Mesenchymal stem cell (in vitro differentiated cells and primary cell): Measurements from ENCODE around the gene ZNF610. TPM values are rescaled to one million over a fixed set of nuclear protein-coding genes. Genes with fewer than 3 reads are reported as not detected.
"Not testable (repeated sequence)": the region's sequence is repeated elsewhere in the genome, so short reads cannot be mapped to it uniquely, and the experiment has no call there.

ENCODE experiments used
- DNase-seq: peaks from one replicate; pipeline ENCODE4 v3.0.0-alpha.2; 2013
- H2AFZ ChIP-seq: one replicate; pipeline ENCODE4 v1.6.1; 2013; ENCODE audit warnings: low read depth, mild to moderate bottlenecking, control low read depth, inconsistent platforms, low read length, moderate library complexity
- H2AK5ac ChIP-seq: 2 replicates; pipeline ENCODE4 v1.6.1; 2013; ENCODE audit warnings: low read length, moderate library complexity, mild to moderate bottlenecking, inconsistent platforms; ENCODE audit not compliant: severe bottlenecking
- H2BK120ac ChIP-seq: one replicate; pipeline ENCODE4 v1.6.1; 2013; ENCODE audit warnings: low read depth, mild to moderate bottlenecking, inconsistent platforms, low read length, moderate library complexity
- H2BK12ac ChIP-seq, 2 experiments: one replicate each; pipeline ENCODE4 v1.6.1; 2013; ENCODE audit warnings: inconsistent platforms in 2 of 2, low read length in 2 of 2, mild to moderate bottlenecking in 2 of 2, moderate library complexity in 2 of 2, control low read depth in 1 of 2
- H2BK15ac ChIP-seq: one replicate; pipeline ENCODE4 v1.6.1; 2013; ENCODE audit warnings: mild to moderate bottlenecking, low read depth, inconsistent platforms; ENCODE audit not compliant: poor library complexity, severe bottlenecking
- H2BK5ac ChIP-seq: 2 replicates; pipeline ENCODE4 v1.6.1; 2013; ENCODE audit warnings: low read depth, mild to moderate bottlenecking, low read length, control low read depth, inconsistent platforms; ENCODE audit not compliant: poor library complexity, severe bottlenecking
- H3K14ac ChIP-seq, 2 experiments: one replicate each; pipeline ENCODE4 v1.6.1; 2013; ENCODE audit warnings: inconsistent platforms in 2 of 2, low read length in 2 of 2, control low read depth in 1 of 2, mild to moderate bottlenecking in 1 of 2, moderate library complexity in 1 of 2
- H3K18ac ChIP-seq, 2 experiments: one replicate each; pipeline ENCODE4 v1.6.1; 2013; ENCODE audit warnings: inconsistent platforms in 2 of 2, low read length in 2 of 2, control low read depth in 1 of 2, low read depth in 1 of 2, mild to moderate bottlenecking in 1 of 2
- H3K23ac ChIP-seq, 2 experiments: one replicate each; pipeline ENCODE4 v1.6.1; 2013; ENCODE audit warnings: inconsistent platforms in 2 of 2, low read length in 2 of 2, mild to moderate bottlenecking in 2 of 2, moderate library complexity in 2 of 2, control low read depth in 1 of 2
- H3K27ac ChIP-seq: 2 replicates; pipeline ENCODE4 v1.5.1; 2013; ENCODE audit warnings: mild to moderate bottlenecking, moderate library complexity, low read length, control low read depth, inconsistent platforms; ENCODE audit not compliant: poor library complexity, severe bottlenecking
- H3K27me3 ChIP-seq, 2 experiments: 2 replicates each; pipeline versions ENCODE4 v1.6.1 to v1.7.0; 2013; ENCODE audit warnings: low read length in 2 of 2, mild to moderate bottlenecking in 2 of 2, moderate library complexity in 2 of 2, control low read depth in 1 of 2, inconsistent platforms in 1 of 2; ENCODE audit not compliant: control insufficient read depth in 1 of 2, insufficient read depth in 1 of 2
- H3K36me3 ChIP-seq, 2 experiments: 2 replicates each; pipeline versions ENCODE4 v1.6.1 to v1.7.0; 2013; ENCODE audit warnings: low read length in 2 of 2, control low read depth in 1 of 2, inconsistent platforms in 1 of 2, low read depth in 1 of 2, mild to moderate bottlenecking in 1 of 2; ENCODE audit not compliant: insufficient read depth in 2 of 2, control insufficient read depth in 1 of 2
- H3K4ac ChIP-seq, 2 experiments: one replicate each; pipeline ENCODE4 v1.6.1; 2013; ENCODE audit warnings: inconsistent platforms in 2 of 2, low read length in 2 of 2, mild to moderate bottlenecking in 2 of 2, moderate library complexity in 2 of 2, control low read depth in 1 of 2, low read depth in 1 of 2
- H3K4me1 ChIP-seq: 2 replicates; pipeline ENCODE4 v1.6.1; 2013; ENCODE audit warnings: low read depth, low read length, control low read depth; ENCODE audit not compliant: control insufficient read depth, insufficient read depth
- H3K4me2 ChIP-seq: 2 replicates; pipeline ENCODE4 v1.6.1; 2013; ENCODE audit warnings: low read length, mild to moderate bottlenecking, inconsistent platforms; ENCODE audit not compliant: poor library complexity, severe bottlenecking
- H3K4me3 ChIP-seq, 2 experiments: 2 replicates each; pipeline versions ENCODE4 v1.5.1 to v1.7.0; 2013; ENCODE audit warnings: low read length in 2 of 2, mild to moderate bottlenecking in 2 of 2, control low read depth in 1 of 2, low read depth in 1 of 2; ENCODE audit not compliant: insufficient read depth in 1 of 2
- H3K79me1 ChIP-seq: replicated peaks from 2 replicates; pipeline ENCODE4 v1.6.1; 2013; ENCODE audit warnings: mild to moderate bottlenecking, control low read depth, low read length, inconsistent platforms; ENCODE audit not compliant: poor library complexity, severe bottlenecking
- H3K9ac ChIP-seq: 2 replicates; pipeline ENCODE4 v1.7.0; 2013; ENCODE audit warnings: mild to moderate bottlenecking, low read length, moderate library complexity
- H3K9me3 ChIP-seq: 2 replicates; pipeline ENCODE4 v1.7.0; 2013; ENCODE audit warnings: mild to moderate bottlenecking, low read length; ENCODE audit not compliant: control insufficient read depth
- H4K8ac ChIP-seq: one replicate; pipeline ENCODE4 v1.6.1; 2013; ENCODE audit warnings: inconsistent platforms, mild to moderate bottlenecking, low read length, moderate library complexity
- H4K91ac ChIP-seq: one replicate; pipeline ENCODE4 v1.6.1; 2013; ENCODE audit warnings: mild to moderate bottlenecking, low read length, inconsistent platforms
- WGBS: methylation state at CpG from one replicate; pipeline ENCODE4 v1.1.7; 2013; ENCODE audit warnings: mixed read lengths; 5-methylcytosine and 5-hydroxymethylcytosine counted together
- polyA plus RNA-seq, 2 experiments: library from polyadenylated mRNA; stranded (reverse); fragments of 200-250 nt; gene quantifications; one replicate each; pipeline ENCODE4 v1.2.3, GENCODE V29; 2013

The ZNF610 gene
- 3.1 TPM for polyA plus RNA-seq (2013, experiment 1 of 2)
- polyA plus RNA-seq (2013, experiment 2 of 2), result 3.4 TPM

DNA sequence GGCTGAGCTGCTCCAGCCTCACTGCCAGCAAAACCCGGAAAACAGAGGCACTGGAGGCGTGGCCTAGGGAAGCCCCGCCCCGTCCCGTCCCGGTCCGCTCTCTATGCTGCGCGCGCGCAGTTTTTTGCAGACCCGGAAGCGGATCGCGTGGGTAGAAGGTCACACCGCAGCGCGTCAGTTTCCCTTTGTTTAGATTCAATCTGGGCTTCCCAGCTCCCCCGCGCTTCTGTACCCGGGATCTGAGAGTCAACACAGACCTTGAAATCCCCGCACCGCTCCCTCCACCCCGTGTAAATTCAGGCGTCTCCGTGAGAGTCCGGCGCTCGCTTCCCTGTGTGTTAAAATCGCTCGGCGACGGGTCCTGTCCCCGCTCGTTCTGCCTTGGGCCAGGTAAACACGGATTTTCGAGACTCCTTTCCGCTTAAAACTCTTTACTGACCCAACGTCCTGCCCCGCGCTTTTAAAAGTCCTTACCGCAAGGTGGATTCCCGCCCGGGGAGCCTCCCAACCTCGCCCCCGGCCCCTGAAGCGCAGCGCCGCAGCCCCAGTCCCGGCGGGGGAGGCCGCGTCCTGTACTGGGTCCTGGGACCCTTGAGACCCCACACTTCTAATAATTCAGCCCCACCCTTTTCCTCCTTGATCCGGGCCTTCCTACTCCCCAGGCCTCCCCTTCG lies at the start of gene ZNF610:
Gene ZNF610, plus strand, starts transcription at position 127 of the 674 bp plus-strand sequence. CDS start 12,930 bp downstream, outside the sequence.
- peaks cover 4 to 17% of the 10 kb centered on the region in 2 experiments for H3K36me3 ChIP-seq
- no peaks in the 10 kb centered on the region for H3K27me3 ChIP-seq
- no peak within 1 kb of the TSS for H3K23ac ChIP-seq
- peaks cover 12% of the 10 kb centered on the region for H3K79me1 ChIP-seq
- peak within 1 kb of the TSS; percentile 97 for H2AFZ ChIP-seq
- H3K4me1 ChIP-seq, result peaks cover 7% of the 10 kb centered on the region
- peak within 1 kb of the TSS; percentile 89 for H4K91ac ChIP-seq
- peak within 1 kb of the TSS; percentile 49 for H3K27ac ChIP-seq
- H4K8ac ChIP-seq, result peak within 1 kb of the TSS; percentile 99
- H3K4me3 ChIP-seq, result peak within 1 kb of the TSS; percentile 85 to 87
- WGBS, result 2% methylated on average over 54 of the region's 55 CpGs
- H2BK15ac ChIP-seq, result peak within 1 kb of the TSS; percentile 48
- H3K4me2 ChIP-seq, result peak within 1 kb of the TSS; percentile 94
- H2BK5ac ChIP-seq, result peak within 1 kb of the TSS; percentile 35
- DNase-seq, result peak; percentile 87
- peak within 1 kb of the TSS; percentile 15 for H2BK120ac ChIP-seq
- no peak within 1 kb of the TSS for H2AK5ac ChIP-seq
- H3K18ac ChIP-seq, result peak within 1 kb of the TSS; percentile 56 to 97
- H3K4ac ChIP-seq, result peak within 1 kb of the TSS; percentile 56 to 92
- H3K9ac ChIP-seq, result peak within 1 kb of the TSS; percentile 98
- no peak within 1 kb of the TSS for H2BK12ac ChIP-seq
- H3K14ac ChIP-seq, result peak within 1 kb of the TSS; percentile 5 to 53
- H3K9me3 ChIP-seq, result peaks cover 36% of the 10 kb centered on the region

DNA sequence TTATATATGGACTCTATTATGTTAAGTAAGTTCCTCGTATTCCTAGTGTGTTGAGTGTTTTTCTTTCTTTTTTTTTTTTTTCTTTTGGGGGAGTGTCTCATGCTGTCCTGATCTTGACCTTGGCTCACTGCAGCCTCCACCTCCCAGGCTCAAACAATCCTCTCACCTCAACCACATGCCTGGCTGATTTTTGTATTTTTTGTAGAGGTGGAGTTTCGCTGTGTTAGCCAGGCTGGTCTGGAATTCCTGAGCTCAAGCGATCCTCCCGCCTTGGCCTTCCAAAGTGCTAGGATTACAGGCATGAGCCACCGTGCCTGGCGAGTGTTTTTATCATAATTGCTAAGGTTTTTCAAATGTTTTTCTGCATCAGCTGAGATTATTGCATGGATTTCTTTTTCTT lies 49.8 kb upstream of the ZNF610 start:
- Histone ChIP-seq H3K36me3 (peaks cover 59 to 83% of the 10 kb centered on the region in 2 experiments), H3K14ac (no peak overlapping the region), H3K23ac (no peak overlapping the region), H3K27me3 (no peaks in the 10 kb centered on the region), H3K4me3 (no peak overlapping the region), H2BK5ac (no peak overlapping the region), H3K18ac (no peak overlapping the region), H2BK15ac (no peak overlapping the region), H2BK12ac (no peak overlapping the region), H4K91ac (no peak overlapping the region), H3K9me3 (peaks cover 46% of the 10 kb centered on the region), H3K4me1 (no peaks in the 10 kb centered on the region), H2AK5ac (no peak overlapping the region), H3K4me2 (no peak overlapping the region), H3K27ac (no peak overlapping the region), H3K9ac (no peak overlapping the region), H3K4ac (no peak overlapping the region), H3K79me1 (peaks cover 34% of the 10 kb centered on the region), H4K8ac (no peak overlapping the region), H2AFZ (no peak overlapping the region), H2BK120ac (no peak overlapping the region)
- DNase-seq, result no peak
- 99% methylated on average over 5 of the region's 6 CpGs for WGBS

DNA sequence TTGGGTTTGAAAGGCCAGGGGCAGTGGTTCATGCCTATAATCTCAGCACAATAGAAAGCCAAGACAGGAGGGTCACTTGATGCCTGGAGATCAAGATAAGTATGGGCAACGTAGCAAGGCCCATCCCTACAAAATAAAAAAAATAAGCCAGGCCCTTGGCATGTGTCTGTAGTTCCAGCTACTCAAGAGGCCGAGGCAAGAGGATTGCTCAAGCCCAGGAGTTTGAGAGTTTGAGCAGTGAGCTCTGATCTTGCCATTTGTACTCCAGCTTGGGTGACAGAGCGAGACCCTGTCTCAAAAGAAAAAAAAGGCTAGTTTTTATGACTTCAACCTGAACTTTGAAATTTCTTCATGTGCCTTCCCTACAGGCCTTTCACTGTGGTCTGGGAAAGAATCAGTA lies 44.3 kb upstream of the ZNF610 start:
- no peak overlapping the region for H3K14ac ChIP-seq
- H4K91ac ChIP-seq, result no peak overlapping the region
- H3K36me3 ChIP-seq, result peaks cover 39 to 44% of the 10 kb centered on the region in 2 experiments
- H3K9me3 ChIP-seq, result peaks cover 25% of the 10 kb centered on the region
- no peaks in the 10 kb centered on the region for H3K4me1 ChIP-seq
- H2BK120ac ChIP-seq, result no peak overlapping the region
- no peak overlapping the region for H3K18ac ChIP-seq
- DNase-seq, result no peak
- H3K9ac ChIP-seq, result no peak overlapping the region
- H3K79me1 ChIP-seq, result peaks cover 20% of the 10 kb centered on the region
- H2BK15ac ChIP-seq, result no peak overlapping the region
- 96% methylated on average over 3 of the region's 3 CpGs for WGBS
- no peak overlapping the region for H3K27ac ChIP-seq
- H3K4me2 ChIP-seq, result no peak overlapping the region
- no peak overlapping the region for H2AFZ ChIP-seq
- H2BK12ac ChIP-seq, result no peak overlapping the region
- no peaks in the 10 kb centered on the region for H3K27me3 ChIP-seq
- H3K4me3 ChIP-seq, result no peak overlapping the region
- no peak overlapping the region for H4K8ac ChIP-seq
- H3K23ac ChIP-seq, result no peak overlapping the region
- H3K4ac ChIP-seq, result no peak overlapping the region
- no peak overlapping the region for H2AK5ac ChIP-seq
- H2BK5ac ChIP-seq, result no peak overlapping the region

DNA sequence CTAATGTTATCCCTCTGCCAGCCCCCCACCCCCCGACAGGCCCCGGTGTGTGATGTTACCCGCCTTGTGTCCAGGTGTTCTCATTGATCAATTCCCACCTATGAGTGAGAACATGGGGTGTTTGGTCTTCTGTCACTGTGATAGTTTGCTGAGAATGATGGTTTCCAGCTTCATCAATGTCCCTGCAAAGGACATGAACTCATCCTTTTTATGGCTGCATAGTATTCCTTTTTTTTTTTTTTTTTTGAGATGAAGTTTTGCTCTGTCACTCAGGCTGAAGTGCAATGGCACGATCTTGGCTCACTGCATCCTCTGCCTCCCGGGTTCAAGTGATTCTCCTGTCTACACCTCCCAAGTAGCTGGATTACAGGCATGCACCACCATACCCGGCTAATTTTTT lies 43.1 kb upstream of the ZNF610 start:
- peaks cover 19% of the 10 kb centered on the region for H3K9me3 ChIP-seq
- H2AK5ac ChIP-seq, H3K4me2 ChIP-seq, H2BK12ac ChIP-seq, DNase-seq, H3K14ac ChIP-seq, H2AFZ ChIP-seq, H3K27me3 ChIP-seq, H3K18ac ChIP-seq, H2BK5ac ChIP-seq, H3K4me3 ChIP-seq, H2BK15ac ChIP-seq, H2BK120ac ChIP-seq, H3K4me1 ChIP-seq, H3K9ac ChIP-seq, H4K8ac ChIP-seq, H3K4ac ChIP-seq, H4K91ac ChIP-seq, H3K23ac ChIP-seq, H3K27ac ChIP-seq: not testable (repeated sequence)
- H3K79me1 ChIP-seq, result peaks cover 26% of the 10 kb centered on the region
- WGBS, result 100% methylated on average over 6 of the region's 6 CpGs
- peaks cover 35 to 38% of the 10 kb centered on the region in 2 experiments for H3K36me3 ChIP-seq
